ENCODE data around the gene PRICKLE3.

GRCh38 chrX:49189606-49190005 is 3.4 kb upstream of the PRICKLE3 start:
- TF ChIP-seq POLR2AphosphoS5 (IDR thresholded peaks at IDR 0.05) (no peak), CTCF (IDR thresholded peaks at IDR 0.05) (no peak)
